ENCODE data around the gene AGBL1.

Gene AGBL1

DNA sequence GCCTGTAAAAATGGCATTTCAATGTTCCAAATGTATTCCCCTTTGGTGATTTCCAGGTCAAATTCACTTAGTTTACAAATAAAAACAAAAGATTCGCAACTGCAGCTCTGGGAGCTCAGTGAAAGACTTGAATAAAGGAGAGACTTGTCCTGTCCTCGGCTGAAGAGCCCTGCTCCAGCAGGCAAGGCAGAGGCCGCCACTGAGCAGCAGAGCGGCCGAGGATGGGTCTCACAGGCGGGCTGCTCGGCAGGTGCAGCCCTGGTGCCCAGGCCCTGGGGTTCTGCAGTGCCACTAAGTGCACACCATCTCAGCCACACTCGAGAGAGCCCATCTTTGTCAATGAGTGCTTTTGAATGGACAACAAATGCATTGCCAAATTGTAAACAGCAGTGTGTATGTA is 856.2 kb downstream of the AGBL1 start:
- TF ChIP-seq, protein P1, sequence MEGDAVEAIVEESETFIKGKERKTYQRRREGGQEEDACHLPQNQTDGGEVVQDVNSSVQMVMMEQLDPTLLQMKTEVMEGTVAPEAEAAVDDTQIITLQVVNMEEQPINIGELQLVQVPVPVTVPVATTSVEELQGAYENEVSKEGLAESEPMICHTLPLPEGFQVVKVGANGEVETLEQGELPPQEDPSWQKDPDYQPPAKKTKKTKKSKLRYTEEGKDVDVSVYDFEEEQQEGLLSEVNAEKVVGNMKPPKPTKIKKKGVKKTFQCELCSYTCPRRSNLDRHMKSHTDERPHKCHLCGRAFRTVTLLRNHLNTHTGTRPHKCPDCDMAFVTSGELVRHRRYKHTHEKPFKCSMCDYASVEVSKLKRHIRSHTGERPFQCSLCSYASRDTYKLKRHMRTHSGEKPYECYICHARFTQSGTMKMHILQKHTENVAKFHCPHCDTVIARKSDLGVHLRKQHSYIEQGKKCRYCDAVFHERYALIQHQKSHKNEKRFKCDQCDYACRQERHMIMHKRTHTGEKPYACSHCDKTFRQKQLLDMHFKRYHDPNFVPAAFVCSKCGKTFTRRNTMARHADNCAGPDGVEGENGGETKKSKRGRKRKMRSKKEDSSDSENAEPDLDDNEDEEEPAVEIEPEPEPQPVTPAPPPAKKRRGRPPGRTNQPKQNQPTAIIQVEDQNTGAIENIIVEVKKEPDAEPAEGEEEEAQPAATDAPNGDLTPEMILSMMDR (IDR thresholded peaks at IDR 0.05; ENCODE audit: borderline replicate concordance, insufficient read depth, low read depth, low read length), result no peak
- no peak overlapping the region for H3K4me3 ChIP-seq (ENCODE audit: low read depth, low read length)

DNA sequence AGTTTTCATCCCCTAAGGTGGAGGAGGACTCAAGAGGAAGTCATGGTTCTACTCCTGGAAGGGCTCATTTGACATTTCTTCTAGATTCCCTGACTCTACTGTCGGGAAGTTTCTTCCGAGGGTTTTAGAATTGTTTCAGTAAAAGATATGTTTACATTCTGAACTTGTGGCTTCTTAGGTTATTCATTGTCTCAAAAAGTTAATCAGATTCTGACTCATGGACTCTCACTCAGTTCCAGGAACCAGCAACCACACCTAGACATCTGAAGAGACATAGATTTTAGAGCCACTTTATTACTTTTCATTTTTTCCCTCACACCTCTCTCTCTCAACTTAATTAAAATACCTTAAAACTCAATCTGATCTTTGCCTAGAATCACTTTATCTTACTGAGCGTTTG is 862.6 kb downstream of the AGBL1 start:
- no peak overlapping the region for H3K4me3 ChIP-seq (ENCODE audit: low read depth, low read length)
- TF ChIP-seq, protein P1 (IDR thresholded peaks at IDR 0.05; ENCODE audit: borderline replicate concordance, insufficient read depth, low read depth, low read length), result no peak

DNA sequence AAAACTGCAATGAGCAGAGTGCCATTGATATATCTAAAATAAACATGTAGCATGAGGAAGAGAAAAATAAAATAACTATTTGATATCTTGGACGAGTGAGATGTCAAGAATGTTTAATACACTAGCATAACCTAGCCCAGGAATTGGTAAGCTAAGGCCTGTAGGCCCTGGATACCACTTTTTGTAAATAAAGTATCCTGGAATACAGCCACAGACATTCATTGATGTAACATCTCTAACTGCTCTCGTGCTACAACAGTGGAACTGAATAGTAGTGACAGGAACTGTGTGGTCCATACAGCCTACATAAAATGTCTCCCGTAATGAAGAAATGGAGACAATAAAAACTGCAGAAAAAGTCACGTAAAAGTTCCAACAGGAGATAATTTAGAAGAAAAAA is 869.0 kb downstream of the AGBL1 start:
- no peak overlapping the region for H3K4me3 ChIP-seq (ENCODE audit: low read depth, low read length)
- TF ChIP-seq, protein P1 (IDR thresholded peaks at IDR 0.05; ENCODE audit: borderline replicate concordance, insufficient read depth, low read depth, low read length), result no peak

DNA sequence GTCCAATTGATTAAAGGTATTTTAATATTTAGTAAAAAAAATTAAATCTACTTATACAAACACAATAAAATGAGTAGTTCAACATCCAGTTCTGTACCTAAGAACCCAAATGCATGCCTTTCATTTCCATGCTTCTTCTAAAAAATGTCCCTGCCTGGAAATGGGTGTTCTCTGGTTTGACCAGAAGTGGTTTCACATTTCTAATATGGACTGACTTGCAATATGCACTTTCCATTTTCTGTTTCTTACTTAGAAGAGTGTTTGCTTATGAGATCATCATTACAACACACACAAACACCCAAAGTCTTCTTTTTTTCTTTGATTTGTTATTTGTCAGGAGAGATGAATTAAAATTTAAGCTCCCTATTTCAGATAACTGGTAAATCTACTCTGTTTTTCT is 879.6 kb downstream of the AGBL1 start:
- no peak overlapping the region for H3K4me3 ChIP-seq (ENCODE audit: low read depth, low read length)
- TF ChIP-seq, protein P1 (IDR thresholded peaks at IDR 0.05; ENCODE audit: borderline replicate concordance, insufficient read depth, low read depth, low read length), result no peak

- TF ChIP-seq, protein P1 (IDR thresholded peaks at IDR 0.05; ENCODE audit: borderline replicate concordance, insufficient read depth, low read depth, low read length), result no peak
- H3K4me3 ChIP-seq (ENCODE audit: low read depth, low read length), result no peak overlapping the region
Observed at GRCh38 chr15:86961669-86962068, 882.0 kb downstream of the AGBL1 start.

- TF ChIP-seq, protein P1 (IDR thresholded peaks at IDR 0.05; ENCODE audit: borderline replicate concordance, insufficient read depth, low read depth, low read length), result no peak
- H3K4me3 ChIP-seq (ENCODE audit: low read depth, low read length), result no peak overlapping the region
Observed at GRCh38 chr15:86964271-86964670, 884.6 kb downstream of the AGBL1 start.

- TF ChIP-seq, protein P1 (IDR thresholded peaks at IDR 0.05; ENCODE audit: borderline replicate concordance, insufficient read depth, low read depth, low read length), result no peak
Observed at GRCh38 chr15:86968244-86968643, 888.6 kb downstream of the AGBL1 start.

More at GRCh38 chr15:86968244-86968643, 888.6 kb downstream of the AGBL1 start:
- H3K4me3 ChIP-seq (ENCODE audit: low read depth, low read length), result no peak overlapping the region

Measured in GM12875 (cell line).